ENCODE measurements around the gene OXCT1.

DNA sequence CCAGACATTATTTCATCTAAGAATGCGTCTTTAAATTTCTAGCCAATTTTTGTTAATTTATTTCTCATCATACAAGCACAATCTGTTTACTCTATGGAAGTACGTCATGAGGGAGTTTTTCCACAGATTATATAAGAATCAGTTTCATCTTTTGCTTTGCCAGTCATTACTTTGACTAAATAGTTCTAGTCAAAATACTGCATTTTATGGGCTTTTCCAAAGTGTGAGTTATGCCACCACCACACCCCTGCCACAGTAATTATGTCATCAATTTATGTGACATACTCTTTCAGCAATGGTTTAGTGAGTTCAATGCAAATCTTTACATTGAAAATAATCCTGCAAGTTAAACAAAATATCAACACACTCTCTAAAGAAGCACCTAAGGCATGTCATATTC, 35.9 kb upstream of the OXCT1 start:
- TF ChIP-seq, protein P1, sequence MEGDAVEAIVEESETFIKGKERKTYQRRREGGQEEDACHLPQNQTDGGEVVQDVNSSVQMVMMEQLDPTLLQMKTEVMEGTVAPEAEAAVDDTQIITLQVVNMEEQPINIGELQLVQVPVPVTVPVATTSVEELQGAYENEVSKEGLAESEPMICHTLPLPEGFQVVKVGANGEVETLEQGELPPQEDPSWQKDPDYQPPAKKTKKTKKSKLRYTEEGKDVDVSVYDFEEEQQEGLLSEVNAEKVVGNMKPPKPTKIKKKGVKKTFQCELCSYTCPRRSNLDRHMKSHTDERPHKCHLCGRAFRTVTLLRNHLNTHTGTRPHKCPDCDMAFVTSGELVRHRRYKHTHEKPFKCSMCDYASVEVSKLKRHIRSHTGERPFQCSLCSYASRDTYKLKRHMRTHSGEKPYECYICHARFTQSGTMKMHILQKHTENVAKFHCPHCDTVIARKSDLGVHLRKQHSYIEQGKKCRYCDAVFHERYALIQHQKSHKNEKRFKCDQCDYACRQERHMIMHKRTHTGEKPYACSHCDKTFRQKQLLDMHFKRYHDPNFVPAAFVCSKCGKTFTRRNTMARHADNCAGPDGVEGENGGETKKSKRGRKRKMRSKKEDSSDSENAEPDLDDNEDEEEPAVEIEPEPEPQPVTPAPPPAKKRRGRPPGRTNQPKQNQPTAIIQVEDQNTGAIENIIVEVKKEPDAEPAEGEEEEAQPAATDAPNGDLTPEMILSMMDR (IDR thresholded peaks at IDR 0.05; ENCODE audit: low read depth, low read length), result no peak
- TF ChIP-seq POLR2A (IDR thresholded peaks at IDR 0.05; ENCODE audit: extremely low read depth, insufficient read length) (no peak), MYC (IDR thresholded peaks at IDR 0.05; ENCODE audit: low read depth, low read length) (no peak)
- TF ChIP-seq, protein P2, sequence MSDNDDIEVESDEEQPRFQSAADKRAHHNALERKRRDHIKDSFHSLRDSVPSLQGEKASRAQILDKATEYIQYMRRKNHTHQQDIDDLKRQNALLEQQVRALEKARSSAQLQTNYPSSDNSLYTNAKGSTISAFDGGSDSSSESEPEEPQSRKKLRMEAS (IDR thresholded peaks at IDR 0.05; ENCODE audit: low read depth, low read length), result no peak
